SK-N-SH (cell line): Measurements from ENCODE around the gene STK32C.

Experiments
- CTCF ChIP-seq: fragments of 200-600 bp; sonication (generic); IDR thresholded peaks from 2 replicates; pipeline ENCODE4 v1.6.1; 2017; ENCODE audit warnings: antibody characterized with exemption, mild to moderate bottlenecking, moderate library complexity
- EP300 ChIP-seq, 2 experiments: IDR thresholded peaks; 2 replicates each; pipeline versions ENCODE4 v1.4.0 to v1.6.1; 2012; ENCODE audit warnings: borderline replicate concordance in 1 of 2, low read depth in 1 of 2, low read length in 1 of 2
- FOXM1 ChIP-seq: IDR thresholded peaks from 2 replicates; pipeline ENCODE4 v1.4.0; 2012; ENCODE audit warnings: low read depth, mild to moderate bottlenecking
- MXI1 ChIP-seq: IDR thresholded peaks from 2 replicates; pipeline ENCODE4 v1.6.1; 2012; ENCODE audit warnings: mild to moderate bottlenecking, low read depth, low read length, improper control_type of control experiment
- PBX3 ChIP-seq: IDR thresholded peaks from 2 replicates; pipeline ENCODE4; 2012
- POLR2AphosphoS5 ChIP-seq: IDR thresholded peaks from 2 replicates; pipeline ENCODE4 v1.6.1; 2012; ENCODE audit warnings: low read depth, low read length
- RAD21 ChIP-seq: IDR thresholded peaks from 2 replicates; pipeline ENCODE4 v1.6.1; 2012; ENCODE audit warnings: mild to moderate bottlenecking, low read length
- REST ChIP-seq: IDR thresholded peaks from 2 replicates; pipeline ENCODE4 v1.6.1; 2012; ENCODE audit warnings: mild to moderate bottlenecking, low read depth, low read length, moderate library complexity
- RFX5 ChIP-seq: IDR thresholded peaks from 2 replicates; pipeline ENCODE4 v1.6.1; 2012; ENCODE audit warnings: mild to moderate bottlenecking, improper control_type of control experiment, low read length
- TAF1 ChIP-seq: IDR thresholded peaks from 2 replicates; pipeline ENCODE4 v1.6.1; 2012; ENCODE audit warnings: low read depth, mild to moderate bottlenecking, low read length, moderate library complexity, borderline replicate concordance
- TEAD4 ChIP-seq: IDR thresholded peaks from 2 replicates; pipeline ENCODE4 v1.4.0; 2012; ENCODE audit warnings: mild to moderate bottlenecking, borderline replicate concordance; ENCODE audit not compliant: insufficient read depth
- USF1 ChIP-seq: IDR thresholded peaks from 2 replicates; pipeline ENCODE4 v1.4.0; 2012; ENCODE audit warnings: low read depth, borderline replicate concordance
- YY1 ChIP-seq: IDR thresholded peaks from 2 replicates; pipeline ENCODE4 v1.4.0; 2012; ENCODE audit warnings: low read depth, mild to moderate bottlenecking

- TF ChIP-seq PBX3 (no peak), TAF1 (no peak), RAD21 (no peak), CTCF (no peak), FOXM1 (no peak), POLR2AphosphoS5 (no peak), MXI1 (no peak), YY1 (no peak), EP300 (IDR thresholded peaks at IDR 0.05; ENCODE audit: borderline replicate concordance in 1 of 2, low read depth in 1 of 2, low read length in 1 of 2) (no peak), RFX5 (no peak), TEAD4 (no peak), USF1 (no peak), REST (no peak)
These were observed 109.2 kb downstream of the STK32C start for GRCh38 chr10:132198381-132199181.
